B cell (primary cell): ENCODE results near the gene CACNA1A.

Experiments used
- EZH2 ChIP-seq: IDR thresholded peaks from 2 replicates; pipeline ENCODE4 v1.6.1; 2012; ENCODE audit warnings: borderline replicate concordance, low read depth, mild to moderate bottlenecking, moderate library complexity, low read length; ENCODE audit not compliant: insufficient read depth, poor library complexity, severe bottlenecking
- TF ChIP-seq, protein P1 (sequence below): fragments of 200-600 bp; IDR thresholded peaks from one replicate; pipeline ENCODE4 v1.8.0; 2022; ENCODE audit warnings: antibody characterized with exemption, mild to moderate bottlenecking

GRCh38 chr19:13176345-13176744 lies 329.9 kb downstream of the CACNA1A start:
- TF ChIP-seq, protein P1, sequence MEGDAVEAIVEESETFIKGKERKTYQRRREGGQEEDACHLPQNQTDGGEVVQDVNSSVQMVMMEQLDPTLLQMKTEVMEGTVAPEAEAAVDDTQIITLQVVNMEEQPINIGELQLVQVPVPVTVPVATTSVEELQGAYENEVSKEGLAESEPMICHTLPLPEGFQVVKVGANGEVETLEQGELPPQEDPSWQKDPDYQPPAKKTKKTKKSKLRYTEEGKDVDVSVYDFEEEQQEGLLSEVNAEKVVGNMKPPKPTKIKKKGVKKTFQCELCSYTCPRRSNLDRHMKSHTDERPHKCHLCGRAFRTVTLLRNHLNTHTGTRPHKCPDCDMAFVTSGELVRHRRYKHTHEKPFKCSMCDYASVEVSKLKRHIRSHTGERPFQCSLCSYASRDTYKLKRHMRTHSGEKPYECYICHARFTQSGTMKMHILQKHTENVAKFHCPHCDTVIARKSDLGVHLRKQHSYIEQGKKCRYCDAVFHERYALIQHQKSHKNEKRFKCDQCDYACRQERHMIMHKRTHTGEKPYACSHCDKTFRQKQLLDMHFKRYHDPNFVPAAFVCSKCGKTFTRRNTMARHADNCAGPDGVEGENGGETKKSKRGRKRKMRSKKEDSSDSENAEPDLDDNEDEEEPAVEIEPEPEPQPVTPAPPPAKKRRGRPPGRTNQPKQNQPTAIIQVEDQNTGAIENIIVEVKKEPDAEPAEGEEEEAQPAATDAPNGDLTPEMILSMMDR, result no peak
- no peak for TF ChIP-seq EZH2
